Measurements from ENCODE around the gene ADRA1B. TPM values are rescaled to one million over a fixed set of nuclear protein-coding genes. Genes with fewer than 3 reads are reported as not detected.

The ADRA1B gene
- total and polyA plus RNA-seq, 10 of the 15 experiments (the other 5 are each of a cell fraction or from before 2014, with no cell fraction given), result 0.04 TPM; not detected in 9

- Histone ChIP-seq H2AFZ (ENCODE audit: control insufficient read depth, low read depth, low read length) (no peak overlapping the region), H3K27me3 (replicated peaks in 1 of 2; ENCODE audit: control insufficient read depth in 2 of 2, insufficient read depth in 2 of 2, low read length in 1 of 2) (no peaks in the 10 kb centered on the region; a peak in 2 of 4 replicates), H3K9ac (ENCODE audit: control insufficient read depth, insufficient read depth, low read length) (no peak overlapping the region), H3K4me1 (ENCODE audit: control insufficient read depth, insufficient read depth, low read length) (no peaks in the 10 kb centered on the region), H3K27ac (ENCODE audit: control insufficient read depth, insufficient read depth) (no peak overlapping the region), H3K79me2 (ENCODE audit: control insufficient read depth, insufficient read depth, low read length) (no peaks in the 10 kb centered on the region), H4K20me1 (ENCODE audit: control insufficient read depth, insufficient read depth) (no peaks in the 10 kb centered on the region), H3K36me3 (ENCODE audit: control insufficient read depth in 2 of 2, insufficient read depth in 2 of 2, low read length in 1 of 2) (no peaks in the 10 kb centered on the region), H3K4me2 (ENCODE audit: control insufficient read depth, insufficient read depth) (no peak overlapping the region), H3K9me3 (replicated peaks; ENCODE audit: control insufficient read depth, insufficient read depth, low read length) (no peaks in the 10 kb centered on the region), H3K4me3 (no peak overlapping the region)
- no TSS peak for BruUV-seq (replicated peaks)
- ChIA-PET CTCF (no interaction called here), POLR2A (no interaction called here), SMC1A (ENCODE audit: uncharacterized antibody, unreplicated experiment) (interaction anchor here (0.8 kb wide), 1 partner anchor 445 kb away, joined by 3 read pairs; no protein-coding TSS in a partner anchor), RAD21 (ENCODE audit: unreplicated experiment) (no interaction called here)
- TF ChIP-seq JUNB (IDR thresholded peaks at IDR 0.05), result no peak
- no peak for TF ChIP-seq TCF7 (IDR thresholded peaks at IDR 0.05; ENCODE audit: borderline replicate concordance)
- no peak for TF ChIP-seq RELB (IDR thresholded peaks at IDR 0.05; ENCODE audit: low read depth)
- no peak for TF ChIP-seq ETV6 (conservative IDR thresholded peaks at IDR 0.05 in 1 of 2, IDR thresholded peaks at IDR 0.05 in 1 of 2; ENCODE audit: borderline replicate concordance in 1 of 2, low read depth in 1 of 2)
- no peak for TF ChIP-seq CEBPB (IDR thresholded peaks at IDR 0.05; ENCODE audit: borderline replicate concordance in 1 of 2, low read depth in 2 of 2, low read length in 2 of 2)
- TF ChIP-seq, protein P1, sequence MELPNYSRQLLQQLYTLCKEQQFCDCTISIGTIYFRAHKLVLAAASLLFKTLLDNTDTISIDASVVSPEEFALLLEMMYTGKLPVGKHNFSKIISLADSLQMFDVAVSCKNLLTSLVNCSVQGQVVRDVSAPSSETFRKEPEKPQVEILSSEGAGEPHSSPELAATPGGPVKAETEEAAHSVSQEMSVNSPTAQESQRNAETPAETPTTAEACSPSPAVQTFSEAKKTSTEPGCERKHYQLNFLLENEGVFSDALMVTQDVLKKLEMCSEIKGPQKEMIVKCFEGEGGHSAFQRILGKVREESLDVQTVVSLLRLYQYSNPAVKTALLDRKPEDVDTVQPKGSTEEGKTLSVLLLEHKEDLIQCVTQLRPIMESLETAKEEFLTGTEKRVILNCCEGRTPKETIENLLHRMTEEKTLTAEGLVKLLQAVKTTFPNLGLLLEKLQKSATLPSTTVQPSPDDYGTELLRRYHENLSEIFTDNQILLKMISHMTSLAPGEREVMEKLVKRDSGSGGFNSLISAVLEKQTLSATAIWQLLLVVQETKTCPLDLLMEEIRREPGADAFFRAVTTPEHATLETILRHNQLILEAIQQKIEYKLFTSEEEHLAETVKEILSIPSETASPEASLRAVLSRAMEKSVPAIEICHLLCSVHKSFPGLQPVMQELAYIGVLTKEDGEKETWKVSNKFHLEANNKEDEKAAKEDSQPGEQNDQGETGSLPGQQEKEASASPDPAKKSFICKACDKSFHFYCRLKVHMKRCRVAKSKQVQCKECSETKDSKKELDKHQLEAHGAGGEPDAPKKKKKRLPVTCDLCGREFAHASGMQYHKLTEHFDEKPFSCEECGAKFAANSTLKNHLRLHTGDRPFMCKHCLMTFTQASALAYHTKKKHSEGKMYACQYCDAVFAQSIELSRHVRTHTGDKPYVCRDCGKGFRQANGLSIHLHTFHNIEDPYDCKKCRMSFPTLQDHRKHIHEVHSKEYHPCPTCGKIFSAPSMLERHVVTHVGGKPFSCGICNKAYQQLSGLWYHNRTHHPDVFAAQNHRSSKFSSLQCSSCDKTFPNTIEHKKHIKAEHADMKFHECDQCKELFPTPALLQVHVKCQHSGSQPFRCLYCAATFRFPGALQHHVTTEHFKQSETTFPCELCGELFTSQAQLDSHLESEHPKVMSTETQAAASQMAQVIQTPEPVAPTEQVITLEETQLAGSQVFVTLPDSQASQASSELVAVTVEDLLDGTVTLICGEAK (IDR thresholded peaks at IDR 0.05; ENCODE audit: borderline replicate concordance), result no peak
- no peak for TF ChIP-seq RBBP5 (conservative IDR thresholded peaks at IDR 0.05)
- no peak for TF ChIP-seq RAD21 (IDR thresholded peaks at IDR 0.05; ENCODE audit: insufficient read depth, low read depth, low read length)
- TF ChIP-seq NRF1 (conservative IDR thresholded peaks at IDR 0.05; ENCODE audit: low read depth, low read length), result no peak
- TF ChIP-seq CREB1 (IDR thresholded peaks at IDR 0.05; ENCODE audit: low read depth), result no peak
- intact Hi-C loops (cut with micrococcal nuclease; ENCODE audit: unreplicated experiment), result no loop called here
- in situ Hi-C loops (cut with MboI), result no loop called here
- WGBS (ENCODE audit: insufficient coverage, insufficient replicate concordance, low lambda C conversion rate, missing lambda C conversion rate), result 31% methylated on average over 5 of the region's 5 CpGs
- FAIRE-seq (no peak), ATAC-seq (no peak), DNase-seq (ENCODE audit: low read depth, low spot score) (no peak)
Measured at GRCh38 chr5:159908591-159908940, 7.7 kb upstream of the ADRA1B start.
